ENCODE measurements around the gene TBC1D2B. TPM values are rescaled to one million over a fixed set of nuclear protein-coding genes. Genes with fewer than 3 reads are reported as not detected.
A peak's percentile ranks its signal among the peaks of the same experiment; 100 is the strongest.

Gene TBC1D2B
- total and polyA plus RNA-seq, 7 experiments from 2014 or later, result 7.4 to 119 (median 76.6) TPM

- peaks cover 11 to 27% (median 18%) of the 10 kb centered on the region in 7 donors for H3K4me1 Mint-ChIP-seq
- peaks cover 0 to 9% (median 0%) of the 10 kb centered on the region in 5 donors for H3K27me3 Mint-ChIP-seq
- intact Hi-C loops (cut with micrococcal nuclease), result no loop called here
- no peak for ATAC-seq
- no peak overlapping the region for H3K4me3 Mint-ChIP-seq
- POLR2A ChIA-PET, result no interaction called here
- H3K27me3 ChIP-seq (ENCODE audit: control insufficient read depth in 2 of 2, insufficient read depth in 2 of 2, low read length in 2 of 2), result no peaks in the 10 kb centered on the region
- peaks cover 0 to 15% of the 10 kb centered on the region in 2 donors for H3K4me1 ChIP-seq (ENCODE audit: control insufficient read depth in 2 of 2, insufficient read depth in 2 of 2, low read length in 2 of 2)
- H3K36me3 Mint-ChIP-seq, result no peaks in the 10 kb centered on the region
- H3K9me3 ChIP-seq (ENCODE audit: control insufficient read depth in 2 of 3, low read length in 3 of 3), result no peaks in the 10 kb centered on the region
- CTCF ChIA-PET, result no interaction called here
- H3K27ac ChIP-seq (ENCODE audit: low read depth, low read length), result no peak overlapping the region
- no peaks in the 10 kb centered on the region for H3K36me3 ChIP-seq (ENCODE audit: control insufficient read depth in 2 of 3, insufficient read depth in 3 of 3, low read length in 3 of 3)
- no peak for DNase-seq
- H3K9me3 Mint-ChIP-seq, result peaks cover 0 to 3% (median 0%) of the 10 kb centered on the region in 11 donors
- no peak overlapping the region for H3K27ac Mint-ChIP-seq
- no peak overlapping the region for H3K4me3 ChIP-seq (ENCODE audit: low read length)
Observed at GRCh38 chr15:77986891-77987764, 90.4 kb downstream of the TBC1D2B start.

- H3K4me1 ChIP-seq (ENCODE audit: control insufficient read depth in 2 of 2, insufficient read depth in 2 of 2, low read length in 2 of 2), result peaks cover 0 to 12% of the 10 kb centered on the region in 2 donors
- no peaks in the 10 kb centered on the region for H3K27me3 ChIP-seq (ENCODE audit: control insufficient read depth in 2 of 2, insufficient read depth in 2 of 2, low read length in 2 of 2)
- ChIA-PET CTCF (no interaction called here), POLR2A (no interaction called here)
- ATAC-seq, result no peak
- intact Hi-C loops (cut with micrococcal nuclease), result no loop called here
- Mint-ChIP-seq H3K36me3 (no peaks in the 10 kb centered on the region), H3K27me3 (peaks cover 0 to 9% (median 0%) of the 10 kb centered on the region in 5 donors), H3K27ac (peak overlapping the region in 1 of 9 donors; percentile 38), H3K9me3 (peaks cover 0 to 3% (median 0%) of the 10 kb centered on the region in 11 donors), H3K4me1 (peaks cover 9 to 19% (median 16%) of the 10 kb centered on the region in 7 donors), H3K4me3 (peak overlapping the region in 1 of 10 donors; percentile 12)
- no peak overlapping the region for H3K27ac ChIP-seq (ENCODE audit: low read depth, low read length)
- H3K36me3 ChIP-seq (ENCODE audit: control insufficient read depth in 2 of 3, insufficient read depth in 3 of 3, low read length in 3 of 3), result no peaks in the 10 kb centered on the region
- no peak overlapping the region for H3K4me3 ChIP-seq (ENCODE audit: low read length)
- DNase-seq, result no peak
- H3K9me3 ChIP-seq (ENCODE audit: control insufficient read depth in 2 of 3, low read length in 3 of 3), result no peaks in the 10 kb centered on the region
Observed at GRCh38 chr15:77985931-77986480, 91.5 kb downstream of the TBC1D2B start.

GRCh38 chr15:77985031-77985930 lies 92.2 kb downstream of the TBC1D2B start:
- CTCF ChIA-PET, result interaction anchor here (0.9 kb wide), 1 partner anchor 90 kb away, joined by 3 read pairs; no protein-coding TSS in a partner anchor

GRCh38 chr15:77984446-77984861 lies 93.1 kb downstream of the TBC1D2B start:
- Mint-ChIP-seq H3K9me3 (peaks cover 0 to 3% (median 0%) of the 10 kb centered on the region in 11 donors), H3K27ac (no peak overlapping the region), H3K27me3 (peaks cover 0 to 9% (median 0%) of the 10 kb centered on the region in 5 donors), H3K4me1 (peaks cover 6 to 7% (median 7%) of the 10 kb centered on the region in 7 donors), H3K4me3 (no peak overlapping the region), H3K36me3 (no peaks in the 10 kb centered on the region)
- POLR2A ChIA-PET, result no interaction called here
- DNase-seq (no peak), ATAC-seq (no peak)
- Histone ChIP-seq H3K27ac (ENCODE audit: low read depth, low read length) (no peak overlapping the region), H3K27me3 (ENCODE audit: control insufficient read depth in 2 of 2, insufficient read depth in 2 of 2, low read length in 2 of 2) (no peaks in the 10 kb centered on the region), H3K4me1 (ENCODE audit: control insufficient read depth in 2 of 2, insufficient read depth in 2 of 2, low read length in 2 of 2) (no peaks in the 10 kb centered on the region), H3K9me3 (ENCODE audit: control insufficient read depth in 2 of 3, low read length in 3 of 3) (no peaks in the 10 kb centered on the region), H3K4me3 (ENCODE audit: low read length) (no peak overlapping the region), H3K36me3 (ENCODE audit: control insufficient read depth in 2 of 3, insufficient read depth in 3 of 3, low read length in 3 of 3) (no peaks in the 10 kb centered on the region)
- CTCF ChIA-PET, result interaction anchor here (0.9 kb wide), 1 partner anchor 91 kb away, joined by 3 read pairs; no protein-coding TSS in a partner anchor
- intact Hi-C loops (cut with micrococcal nuclease), result no loop called here

More at GRCh38 chr15:77985031-77985930, 92.2 kb downstream of the TBC1D2B start:
- no peaks in the 10 kb centered on the region for H3K27me3 ChIP-seq (ENCODE audit: control insufficient read depth in 2 of 2, insufficient read depth in 2 of 2, low read length in 2 of 2)
- H3K4me3 Mint-ChIP-seq, result no peak overlapping the region
- ATAC-seq (no peak), DNase-seq (peak in 1 of 9 donors; percentile 3)
- intact Hi-C loops (cut with micrococcal nuclease), result no loop called here
- H3K36me3 Mint-ChIP-seq, result no peaks in the 10 kb centered on the region
- H3K27ac ChIP-seq (ENCODE audit: low read depth, low read length), result no peak overlapping the region
- no peaks in the 10 kb centered on the region for H3K9me3 ChIP-seq (ENCODE audit: control insufficient read depth in 2 of 3, low read length in 3 of 3)
- H3K4me1 ChIP-seq (ENCODE audit: control insufficient read depth in 2 of 2, insufficient read depth in 2 of 2, low read length in 2 of 2), result peaks cover 0 to 5% of the 10 kb centered on the region in 2 donors
- H3K9me3 Mint-ChIP-seq, result peaks cover 0 to 3% (median 0%) of the 10 kb centered on the region in 11 donors
- H3K27ac Mint-ChIP-seq, result peak overlapping the region in 1 of 9 donors; percentile 38
- peaks cover 6 to 12% (median 9%) of the 10 kb centered on the region in 7 donors for H3K4me1 Mint-ChIP-seq
- POLR2A ChIA-PET, result no interaction called here
- no peaks in the 10 kb centered on the region for H3K36me3 ChIP-seq (ENCODE audit: control insufficient read depth in 2 of 3, insufficient read depth in 3 of 3, low read length in 3 of 3)
- H3K27me3 Mint-ChIP-seq, result peaks cover 0 to 9% (median 0%) of the 10 kb centered on the region in 5 donors
- H3K4me3 ChIP-seq (ENCODE audit: low read length), result no peak overlapping the region

GRCh38 chr15:77983708-77984445 lies 93.6 kb downstream of the TBC1D2B start:
- peaks cover 1 to 5% (median 2%) of the 10 kb centered on the region in 7 donors for H3K4me1 Mint-ChIP-seq
- POLR2A ChIA-PET, result no interaction called here

More at GRCh38 chr15:77983708-77984445, 93.6 kb downstream of the TBC1D2B start:
- DNase-seq, result peak in 1 of 9 donors; percentile 2
- no peaks in the 10 kb centered on the region for H3K36me3 ChIP-seq (ENCODE audit: control insufficient read depth in 2 of 3, insufficient read depth in 3 of 3, low read length in 3 of 3)
- peak overlapping the region in 2 of 9 donors; percentile 49 to 51 for H3K27ac Mint-ChIP-seq
- H3K9me3 Mint-ChIP-seq, result peaks cover 0 to 3% (median 0%) of the 10 kb centered on the region in 11 donors
- CTCF ChIA-PET, result interaction anchor here (0.6 kb wide), 1 partner anchor 90 kb away, joined by 3 read pairs; no protein-coding TSS in a partner anchor
- ATAC-seq, result no peak
- H3K27ac ChIP-seq (ENCODE audit: low read depth, low read length), result no peak overlapping the region
- no peaks in the 10 kb centered on the region for H3K9me3 ChIP-seq (ENCODE audit: control insufficient read depth in 2 of 3, low read length in 3 of 3)
- intact Hi-C loops (cut with micrococcal nuclease), result no loop called here
- H3K4me1 ChIP-seq (ENCODE audit: control insufficient read depth in 2 of 2, insufficient read depth in 2 of 2, low read length in 2 of 2), result no peaks in the 10 kb centered on the region
- H3K27me3 ChIP-seq (ENCODE audit: control insufficient read depth in 2 of 2, insufficient read depth in 2 of 2, low read length in 2 of 2), result no peaks in the 10 kb centered on the region
- no peak overlapping the region for H3K4me3 Mint-ChIP-seq
- H3K4me3 ChIP-seq (ENCODE audit: low read length), result no peak overlapping the region
- H3K36me3 Mint-ChIP-seq, result no peaks in the 10 kb centered on the region
- H3K27me3 Mint-ChIP-seq, result peaks cover 0 to 9% (median 0%) of the 10 kb centered on the region in 5 donors

Measured in naive thymus-derived CD4-positive, alpha-beta T cell (primary cell).